MCF 10A (cell line): Measurements from ENCODE around the gene RAP1GAP2. TPM values are rescaled to one million over a fixed set of nuclear protein-coding genes. Genes with fewer than 3 reads are reported as not detected.

ENCODE experiments used
- BruUV-seq: library from RNA; stranded (reverse); fragments of 400-500 nt; replicated peaks from 2 replicates; lab custom pipeline; 2021; lab: Mats Ljungman, UMichigan
- CTCF ChIA-PET: fragments of 300-600 bp; sonication (Branson Sonifier 250); formaldehyde crosslinking; extraction: SDS; loops from one replicate; lab custom pipeline; 2021; ENCODE audit warnings: antibody characterized with exemption, inconsistent platforms; lab: Yijun Ruan, JAX
- POLR2A ChIA-PET: fragments of 300-600, 350-650 bp; sonication (Branson Sonifier 250); formaldehyde crosslinking; extraction: SDS; loops from one replicate; lab custom pipeline; 2020; ENCODE audit warnings: antibody characterized with exemption, inconsistent platforms; lab: Yijun Ruan, JAX
- DNase-seq: peaks from one replicate; pipeline ENCODE4 v3.0.0-alpha.2; 2018; ENCODE audit not compliant: unreplicated experiment
- H3K27ac Mint-ChIP-seq: one replicate; pipeline ENCODE4 v1.8.0; 2022; ENCODE audit warnings: mild to moderate bottlenecking, low read depth, mixed read lengths; ENCODE audit not compliant: unreplicated experiment
- H3K27me3 Mint-ChIP-seq: one replicate; pipeline ENCODE4 v1.8.0; 2022; ENCODE audit warnings: mixed read lengths; ENCODE audit not compliant: insufficient read depth, unreplicated experiment
- H3K36me3 Mint-ChIP-seq: one replicate; pipeline ENCODE4 v1.8.0; 2022; ENCODE audit warnings: mild to moderate bottlenecking, moderate library complexity, mixed read lengths; ENCODE audit not compliant: insufficient read depth, unreplicated experiment
- H3K4me1 Mint-ChIP-seq: one replicate; pipeline ENCODE4 v1.8.0; 2022; ENCODE audit warnings: mixed read lengths; ENCODE audit not compliant: insufficient read depth, unreplicated experiment
- H3K4me3 Mint-ChIP-seq: one replicate; pipeline ENCODE4 v1.8.0; 2022; ENCODE audit warnings: mild to moderate bottlenecking, moderate library complexity, mixed read lengths; ENCODE audit not compliant: unreplicated experiment
- H3K9me3 Mint-ChIP-seq: one replicate; pipeline ENCODE4 v1.8.0; 2022; ENCODE audit warnings: mixed read lengths; ENCODE audit not compliant: unreplicated experiment
- intact Hi-C: fragments of 100-400 bp; cut with micrococcal nuclease; formaldehyde crosslinking; loops from 2 replicates; pipeline ENCODE4 v1.14.1; 2022
- total RNA-seq: library from RNA; stranded (reverse); gene quantifications from 2 replicates; pipeline ENCODE4 v1.2.3, GENCODE V29; 2022
- TF ChIP-seq, protein P1 (sequence below): fragments of 200-600 bp; IDR thresholded peaks from one replicate; pipeline ENCODE4 v1.8.0; 2022; ENCODE audit warnings: antibody characterized with exemption, mild to moderate bottlenecking; ENCODE audit not compliant: unreplicated experiment

RAP1GAP2 gene
- total RNA-seq, 1 experiment from 2014 or later, result 40.2 TPM

- ChIA-PET POLR2A (interaction anchor here (0.7 kb wide), 1 partner anchor 658 kb away, joined by 3 read pairs; no protein-coding TSS in a partner anchor), CTCF (interaction anchor here (0.6 to 2.8 kb wide), 5 partner anchors 78 to 205 kb away, joined by 3 to 17 read pairs (median 3); no protein-coding TSS in a partner anchor)
- intact Hi-C loops, result no loop called here
- Mint-ChIP-seq H3K36me3 (peaks cover 46% of the 10 kb centered on the region), H3K27ac (no peak overlapping the region), H3K4me3 (no peak overlapping the region), H3K4me1 (peaks cover 9% of the 10 kb centered on the region), H3K9me3 (no peaks in the 10 kb centered on the region), H3K27me3 (no peaks in the 10 kb centered on the region)
- BruUV-seq, result no TSS peak
- TF ChIP-seq, protein P1, sequence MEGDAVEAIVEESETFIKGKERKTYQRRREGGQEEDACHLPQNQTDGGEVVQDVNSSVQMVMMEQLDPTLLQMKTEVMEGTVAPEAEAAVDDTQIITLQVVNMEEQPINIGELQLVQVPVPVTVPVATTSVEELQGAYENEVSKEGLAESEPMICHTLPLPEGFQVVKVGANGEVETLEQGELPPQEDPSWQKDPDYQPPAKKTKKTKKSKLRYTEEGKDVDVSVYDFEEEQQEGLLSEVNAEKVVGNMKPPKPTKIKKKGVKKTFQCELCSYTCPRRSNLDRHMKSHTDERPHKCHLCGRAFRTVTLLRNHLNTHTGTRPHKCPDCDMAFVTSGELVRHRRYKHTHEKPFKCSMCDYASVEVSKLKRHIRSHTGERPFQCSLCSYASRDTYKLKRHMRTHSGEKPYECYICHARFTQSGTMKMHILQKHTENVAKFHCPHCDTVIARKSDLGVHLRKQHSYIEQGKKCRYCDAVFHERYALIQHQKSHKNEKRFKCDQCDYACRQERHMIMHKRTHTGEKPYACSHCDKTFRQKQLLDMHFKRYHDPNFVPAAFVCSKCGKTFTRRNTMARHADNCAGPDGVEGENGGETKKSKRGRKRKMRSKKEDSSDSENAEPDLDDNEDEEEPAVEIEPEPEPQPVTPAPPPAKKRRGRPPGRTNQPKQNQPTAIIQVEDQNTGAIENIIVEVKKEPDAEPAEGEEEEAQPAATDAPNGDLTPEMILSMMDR, result no peak
- DNase-seq, result no peak
Observed at GRCh38 chr17:3008336-3009288, 212.4 kb downstream of the RAP1GAP2 start.

- BruUV-seq, result no TSS peak
- no peaks in the 10 kb centered on the region for H3K9me3 Mint-ChIP-seq
- H3K27ac Mint-ChIP-seq, result no peak overlapping the region
- peaks cover 3% of the 10 kb centered on the region for H3K4me1 Mint-ChIP-seq
- H3K27me3 Mint-ChIP-seq, result no peaks in the 10 kb centered on the region
- TF ChIP-seq, protein P1, result no peak
- intact Hi-C loops, result no loop called here
- no peak for DNase-seq
- H3K4me3 Mint-ChIP-seq, result no peak overlapping the region
- POLR2A ChIA-PET, result interaction anchor here (0.7 kb wide), 1 partner anchor 657 kb away, joined by 3 read pairs; no protein-coding TSS in a partner anchor
- H3K36me3 Mint-ChIP-seq, result peaks cover 44% of the 10 kb centered on the region
- CTCF ChIA-PET, result interaction anchor here (0.6 kb wide), 1 partner anchor 206 kb away, joined by 3 read pairs; no protein-coding TSS in a partner anchor
Observed at GRCh38 chr17:3009411-3009920, 213.2 kb downstream of the RAP1GAP2 start.

- Mint-ChIP-seq H3K27ac (no peak overlapping the region), H3K4me3 (no peak overlapping the region), H3K36me3 (peaks cover 48% of the 10 kb centered on the region), H3K27me3 (no peaks in the 10 kb centered on the region), H3K4me1 (no peaks in the 10 kb centered on the region), H3K9me3 (no peaks in the 10 kb centered on the region)
- no peak for DNase-seq
- TF ChIP-seq, protein P1, result no peak
- CTCF ChIA-PET, result interaction anchor here (0.7 to 6.1 kb wide), 10 partner anchors 9 to 721 kb away, joined by 3 to 118 read pairs (median 8); no protein-coding TSS in a partner anchor
- POLR2A ChIA-PET, result no interaction called here
- no TSS peak for BruUV-seq
- intact Hi-C loops, result loop anchor here (2.0 kb wide), 1 partner anchor 75 kb away; no protein-coding TSS in a partner anchor
Observed at GRCh38 chr17:3011891-3012290, 215.7 kb downstream of the RAP1GAP2 start.
